GM06990 (cell line): ENCODE measurements around the gene ARHGAP8.
"Not testable (repeated sequence)": the region's sequence is repeated elsewhere in the genome, so short reads cannot be mapped to it uniquely, and the experiment has no call there.

ENCODE experiments used
- DNase-seq: peaks from one replicate; pipeline ENCODE4 v3.0.0-alpha.2; 2011; ENCODE audit not compliant: insufficient read length; ENCODE audit errors: extremely low read depth
- H3K27me3 ChIP-seq: replicated peaks from 2 replicates; pipeline ENCODE4 v1.6.0; 2011; ENCODE audit warnings: low read length; ENCODE audit not compliant: control insufficient read depth, insufficient read depth
- H3K36me3 ChIP-seq: 2 replicates; pipeline ENCODE4 v1.5.1; 2011; ENCODE audit warnings: low read length; ENCODE audit not compliant: control insufficient read depth, insufficient read depth
- H3K4me3 ChIP-seq: replicated peaks from 2 replicates; pipeline ENCODE4 v1.5.1; 2011; ENCODE audit warnings: low read depth, mild to moderate bottlenecking, control low read depth, low read length
- TF ChIP-seq, protein P1 (sequence below): IDR thresholded peaks from 2 replicates; pipeline ENCODE4 v1.5.1; 2011; ENCODE audit warnings: low read length, control low read depth, mild to moderate bottlenecking, inconsistent platforms; ENCODE audit not compliant: insufficient read depth, poor library complexity, severe bottlenecking

The ARHGAP8 gene

GRCh38 chr22:44743804-44744211, 8.6 kb upstream of the ARHGAP8 start:
- TF ChIP-seq, protein P1, sequence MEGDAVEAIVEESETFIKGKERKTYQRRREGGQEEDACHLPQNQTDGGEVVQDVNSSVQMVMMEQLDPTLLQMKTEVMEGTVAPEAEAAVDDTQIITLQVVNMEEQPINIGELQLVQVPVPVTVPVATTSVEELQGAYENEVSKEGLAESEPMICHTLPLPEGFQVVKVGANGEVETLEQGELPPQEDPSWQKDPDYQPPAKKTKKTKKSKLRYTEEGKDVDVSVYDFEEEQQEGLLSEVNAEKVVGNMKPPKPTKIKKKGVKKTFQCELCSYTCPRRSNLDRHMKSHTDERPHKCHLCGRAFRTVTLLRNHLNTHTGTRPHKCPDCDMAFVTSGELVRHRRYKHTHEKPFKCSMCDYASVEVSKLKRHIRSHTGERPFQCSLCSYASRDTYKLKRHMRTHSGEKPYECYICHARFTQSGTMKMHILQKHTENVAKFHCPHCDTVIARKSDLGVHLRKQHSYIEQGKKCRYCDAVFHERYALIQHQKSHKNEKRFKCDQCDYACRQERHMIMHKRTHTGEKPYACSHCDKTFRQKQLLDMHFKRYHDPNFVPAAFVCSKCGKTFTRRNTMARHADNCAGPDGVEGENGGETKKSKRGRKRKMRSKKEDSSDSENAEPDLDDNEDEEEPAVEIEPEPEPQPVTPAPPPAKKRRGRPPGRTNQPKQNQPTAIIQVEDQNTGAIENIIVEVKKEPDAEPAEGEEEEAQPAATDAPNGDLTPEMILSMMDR: no peak
- Histone ChIP-seq H3K27me3 (no peaks in the 10 kb centered on the region; the same call in none of the 2 replicates), H3K36me3 (no peaks in the 10 kb centered on the region), H3K4me3 (no peak overlapping the region)
- no peak for DNase-seq

DNA sequence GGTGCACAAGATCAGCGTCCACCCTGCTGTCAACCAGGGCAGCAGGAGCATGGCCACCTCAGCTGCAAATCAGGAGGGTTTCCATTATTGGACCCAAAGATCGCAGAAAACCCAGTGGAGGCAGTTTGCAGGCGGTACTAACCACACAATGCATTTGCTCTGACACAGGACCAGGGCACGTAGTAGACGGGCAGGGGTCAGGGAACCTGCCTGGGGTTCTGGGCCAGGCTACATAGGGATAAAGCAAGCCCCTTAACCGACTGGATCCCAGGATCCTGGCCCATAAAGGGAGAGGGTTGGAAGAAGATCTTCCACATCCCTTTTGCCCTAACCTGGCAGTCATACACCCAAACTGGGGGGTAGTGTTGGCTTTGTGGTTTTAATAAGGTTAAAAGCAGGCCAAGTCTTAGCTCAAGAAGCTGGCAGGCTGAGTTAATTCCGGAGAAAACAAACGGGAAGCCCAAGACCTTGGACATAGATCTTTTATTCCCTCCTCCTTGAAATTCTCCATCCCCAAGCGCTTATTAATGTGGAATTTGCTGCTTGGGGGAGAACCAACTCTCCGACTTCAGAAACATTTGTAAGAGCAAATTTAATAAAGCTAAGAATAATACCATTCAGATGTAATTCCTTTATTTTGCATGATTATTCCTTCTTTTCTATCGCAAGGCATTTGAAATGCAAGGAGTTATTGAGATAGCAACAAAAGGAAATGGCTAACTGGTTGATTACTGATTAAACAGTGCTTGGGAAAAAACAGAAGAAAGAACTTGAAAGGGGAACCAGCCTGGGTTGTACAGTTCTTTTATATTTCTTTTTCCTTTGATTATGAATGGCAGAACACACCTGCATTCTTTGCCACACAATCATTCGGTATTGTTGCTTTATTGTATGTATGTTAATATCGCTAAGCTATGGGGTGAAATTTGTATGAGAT, 6.3 kb upstream of the ARHGAP8 start:
- TF ChIP-seq, protein P1: no peak
- H3K4me3 ChIP-seq: no peak overlapping the region
- no peak for DNase-seq
- no peaks in the 10 kb centered on the region for H3K36me3 ChIP-seq
- no peaks in the 10 kb centered on the region; the same call in none of the 2 replicates for H3K27me3 ChIP-seq

GRCh38 chr22:44747784-44748127, 4.6 kb upstream of the ARHGAP8 start:
- not testable (repeated sequence) for H3K4me3 ChIP-seq, H3K36me3 ChIP-seq, H3K27me3 ChIP-seq, DNase-seq

DNA sequence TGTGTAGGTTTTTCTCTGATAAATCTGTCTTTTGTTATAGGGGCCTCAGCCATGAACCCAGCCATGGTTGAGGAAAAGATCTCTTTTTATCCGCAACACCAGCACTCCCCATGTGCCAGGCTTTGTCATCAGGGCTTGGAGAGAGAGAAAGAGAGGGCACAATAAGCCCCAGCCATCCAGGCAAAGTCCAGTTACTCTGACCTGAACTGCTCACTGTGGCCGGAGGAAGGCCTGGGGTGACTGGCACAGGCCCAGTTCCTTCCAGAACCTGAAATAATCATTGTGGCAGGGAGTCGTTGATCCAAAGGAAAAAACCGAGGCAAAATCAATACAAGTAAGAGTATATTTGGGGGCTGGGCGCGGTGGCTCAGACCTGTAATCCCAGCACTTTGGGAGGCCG, 3.9 kb upstream of the ARHGAP8 start:
- H3K27me3 ChIP-seq: no peaks in the 10 kb centered on the region; the same call in 1 of the 2 replicates
- no peak overlapping the region for H3K4me3 ChIP-seq
- TF ChIP-seq, protein P1: no peak
- H3K36me3 ChIP-seq: no peaks in the 10 kb centered on the region
- no peak for DNase-seq

- H3K27me3 ChIP-seq: peaks cover 2% of the 10 kb centered on the region
- DNase-seq: no peak
- TF ChIP-seq, protein P1: no peak
- H3K36me3 ChIP-seq: no peaks in the 10 kb centered on the region
- no peak overlapping the region for H3K4me3 ChIP-seq
These were observed 1.9 kb upstream of the ARHGAP8 start for GRCh38 chr22:44750481-44750880.

GRCh38 chr22:44753189-44754042, 1.0 kb downstream of the ARHGAP8 start:
- no peak for DNase-seq
- Histone ChIP-seq H3K4me3 (no peak overlapping the region), H3K27me3 (peaks cover 2% of the 10 kb centered on the region), H3K36me3 (no peaks in the 10 kb centered on the region)
- TF ChIP-seq, protein P1: no peak
